ENCODE measurements around the gene TTC24. TPM values are rescaled to one million over a fixed set of nuclear protein-coding genes. Genes with fewer than 3 reads are reported as not detected.

TTC24 gene
- total RNA-seq, 1 donor from 2014 or later, result not detected

DNA sequence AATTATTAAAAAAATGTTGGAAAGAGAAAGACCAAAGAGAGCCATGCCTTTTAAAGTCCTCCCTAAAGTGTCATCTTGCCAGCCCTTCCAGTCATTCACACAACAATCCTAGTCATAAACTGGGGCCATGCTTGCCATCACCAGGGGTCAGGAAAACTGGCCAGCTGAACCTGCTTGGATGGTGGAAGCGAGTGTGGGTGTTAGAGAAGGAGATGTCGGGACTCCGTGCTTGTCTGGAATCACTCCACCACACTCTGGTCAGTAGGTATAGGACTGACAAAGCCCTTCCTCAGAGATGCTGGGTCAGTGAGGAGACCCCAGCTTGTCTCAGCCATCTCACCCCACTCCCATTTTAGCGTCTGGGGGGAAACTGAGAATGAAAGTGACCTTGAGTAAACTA is 36.4 kb downstream of the TTC24 start:
- peak overlapping the region; percentile 38 for H3K27ac ChIP-seq
- DNase-seq (ENCODE audit: extremely low spot score in 2 of 2), result no peak
- H3K9me3 ChIP-seq, result no peaks in the 10 kb centered on the region
- no peaks in the 10 kb centered on the region for H3K4me1 ChIP-seq
- TF ChIP-seq POLR2A (IDR thresholded peaks at IDR 0.05), result no peak
- no peak for TF ChIP-seq POLR2AphosphoS5 (IDR thresholded peaks at IDR 0.05; ENCODE audit: insufficient read depth in 1 of 2, low read depth in 1 of 2)
- H3K27me3 ChIP-seq, result no peaks in the 10 kb centered on the region
- H3K36me3 ChIP-seq, result no peaks in the 10 kb centered on the region
- intact Hi-C loops (cut with DNase I), result no loop called here
- no peak overlapping the region for H3K4me3 ChIP-seq

DNA sequence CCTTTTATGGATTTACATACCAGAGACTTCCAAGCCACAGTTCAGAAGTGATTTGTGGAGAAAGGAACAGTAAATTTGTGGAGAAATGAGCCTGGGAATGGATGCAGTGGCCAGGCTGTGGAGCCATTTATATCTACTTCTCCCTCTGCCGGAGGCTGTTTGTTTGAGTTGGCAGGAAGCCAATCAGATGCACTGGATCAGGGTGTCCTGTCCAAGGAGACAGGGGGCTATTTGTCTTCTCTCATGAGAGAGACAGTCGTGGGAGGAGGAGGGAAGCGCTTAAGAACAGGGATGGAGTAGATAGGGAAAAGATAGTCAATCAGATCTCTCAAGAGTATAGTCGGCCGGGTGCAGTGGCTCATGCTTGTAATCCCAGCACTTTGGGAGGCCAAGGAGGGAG is 36.9 kb downstream of the TTC24 start:
- TF ChIP-seq POLR2AphosphoS5 (IDR thresholded peaks at IDR 0.05; ENCODE audit: insufficient read depth in 1 of 2, low read depth in 1 of 2), result peak in 1 of 2 donors; percentile 54
- TF ChIP-seq, protein P1, sequence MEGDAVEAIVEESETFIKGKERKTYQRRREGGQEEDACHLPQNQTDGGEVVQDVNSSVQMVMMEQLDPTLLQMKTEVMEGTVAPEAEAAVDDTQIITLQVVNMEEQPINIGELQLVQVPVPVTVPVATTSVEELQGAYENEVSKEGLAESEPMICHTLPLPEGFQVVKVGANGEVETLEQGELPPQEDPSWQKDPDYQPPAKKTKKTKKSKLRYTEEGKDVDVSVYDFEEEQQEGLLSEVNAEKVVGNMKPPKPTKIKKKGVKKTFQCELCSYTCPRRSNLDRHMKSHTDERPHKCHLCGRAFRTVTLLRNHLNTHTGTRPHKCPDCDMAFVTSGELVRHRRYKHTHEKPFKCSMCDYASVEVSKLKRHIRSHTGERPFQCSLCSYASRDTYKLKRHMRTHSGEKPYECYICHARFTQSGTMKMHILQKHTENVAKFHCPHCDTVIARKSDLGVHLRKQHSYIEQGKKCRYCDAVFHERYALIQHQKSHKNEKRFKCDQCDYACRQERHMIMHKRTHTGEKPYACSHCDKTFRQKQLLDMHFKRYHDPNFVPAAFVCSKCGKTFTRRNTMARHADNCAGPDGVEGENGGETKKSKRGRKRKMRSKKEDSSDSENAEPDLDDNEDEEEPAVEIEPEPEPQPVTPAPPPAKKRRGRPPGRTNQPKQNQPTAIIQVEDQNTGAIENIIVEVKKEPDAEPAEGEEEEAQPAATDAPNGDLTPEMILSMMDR (IDR thresholded peaks at IDR 0.05), result no peak
- TF ChIP-seq POLR2A (IDR thresholded peaks at IDR 0.05), result no peak
- no peak for DNase-seq (ENCODE audit: extremely low spot score in 2 of 2)
- H3K4me3 ChIP-seq, result no peak overlapping the region

DNA sequence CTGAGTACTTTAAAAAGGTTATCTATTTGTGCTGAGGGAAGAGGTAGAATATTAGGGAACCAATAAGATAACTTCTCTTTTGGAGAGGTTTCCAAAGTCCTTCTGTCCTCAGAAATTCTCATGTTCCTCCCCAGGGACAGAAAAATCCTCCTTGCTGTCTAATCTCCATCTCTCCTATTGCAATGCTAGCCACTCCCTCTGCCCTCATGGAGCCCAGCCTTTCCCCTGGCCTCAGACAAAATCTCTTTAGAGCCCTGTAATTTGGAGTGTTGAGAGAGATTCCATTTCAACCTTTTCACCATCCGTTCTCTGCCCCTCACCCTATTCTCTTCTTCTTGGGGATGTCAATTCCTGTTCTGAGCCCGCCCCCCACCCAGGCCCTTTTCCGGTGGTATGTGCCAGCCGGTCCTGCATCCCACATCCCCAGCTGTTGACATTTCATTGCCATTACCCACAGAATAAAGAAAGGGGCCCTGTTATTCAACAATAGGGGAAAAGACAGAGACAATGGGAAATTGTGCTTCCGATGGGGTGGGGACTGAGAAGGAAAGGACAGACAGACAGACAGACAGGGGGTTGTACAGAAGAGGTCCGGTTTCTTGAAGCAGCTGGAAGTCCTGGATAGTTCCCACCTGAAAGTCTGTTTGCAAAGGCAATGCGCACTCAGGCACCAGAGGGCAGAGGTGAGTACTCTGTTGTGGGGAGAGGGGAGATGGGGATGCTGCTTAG is 39.5 kb downstream of the TTC24 start, which contains the start of gene HAPLN2:
HAPLN2 (plus strand) TSS at position 563 of the 729 bp plus-strand sequence. CDS start 4,076 bp downstream, outside the sequence.
- intact Hi-C loops (cut with DNase I), result no loop called here
- Histone ChIP-seq H3K4me3 (no peak within 1 kb of the TSS), H3K9me3 (no peaks in the 10 kb centered on the region), H3K4me1 (peaks cover 2% of the 10 kb centered on the region), H3K27ac (no peak within 1 kb of the TSS), H3K36me3 (no peaks in the 10 kb centered on the region), H3K27me3 (peaks cover 2% of the 10 kb centered on the region)
- no peak for DNase-seq (ENCODE audit: extremely low spot score in 2 of 2)
- TF ChIP-seq POLR2A (IDR thresholded peaks at IDR 0.05) (no peak), POLR2AphosphoS5 (IDR thresholded peaks at IDR 0.05; ENCODE audit: insufficient read depth in 1 of 2, low read depth in 1 of 2) (no peak)
- TF ChIP-seq, protein P1 (IDR thresholded peaks at IDR 0.05), result no peak

More for the DNA sequence above, 36.9 kb downstream of the TTC24 start:
- Histone ChIP-seq H3K9me3 (no peaks in the 10 kb centered on the region), H3K36me3 (no peaks in the 10 kb centered on the region), H3K27me3 (no peaks in the 10 kb centered on the region), H3K27ac (peak overlapping the region; percentile 38), H3K4me1 (no peaks in the 10 kb centered on the region)
- intact Hi-C loops (cut with DNase I), result no loop called here

DNA sequence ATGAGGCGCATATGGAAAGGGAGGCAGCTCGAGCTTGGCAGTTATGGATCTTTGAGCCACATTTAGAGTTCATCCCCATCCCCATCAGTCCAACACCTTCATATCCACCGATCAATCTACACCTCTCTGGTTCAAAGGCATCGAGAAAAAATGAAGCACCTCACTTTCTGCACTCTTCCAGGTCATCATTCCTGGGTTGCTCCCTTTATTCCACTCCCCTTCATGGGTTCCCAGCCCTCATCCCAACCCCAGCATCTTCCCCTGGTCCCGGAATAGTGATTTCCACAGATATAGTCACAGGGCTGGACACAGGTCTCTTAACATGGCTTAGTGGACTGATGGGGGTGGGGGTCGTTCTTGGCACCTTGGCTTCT is 40.0 kb downstream of the TTC24 start:
- no peak for DNase-seq (ENCODE audit: extremely low spot score in 2 of 2)
- Histone ChIP-seq H3K4me3 (no peak overlapping the region), H3K27me3 (peaks cover 7% of the 10 kb centered on the region), H3K36me3 (no peaks in the 10 kb centered on the region), H3K27ac (no peak overlapping the region), H3K9me3 (no peaks in the 10 kb centered on the region), H3K4me1 (peaks cover 8% of the 10 kb centered on the region)
- TF ChIP-seq, protein P1 (IDR thresholded peaks at IDR 0.05), result no peak
- no peak for TF ChIP-seq POLR2A (IDR thresholded peaks at IDR 0.05)
- TF ChIP-seq POLR2AphosphoS5 (IDR thresholded peaks at IDR 0.05; ENCODE audit: insufficient read depth in 1 of 2, low read depth in 1 of 2), result no peak
- intact Hi-C loops (cut with DNase I), result no loop called here

DNA sequence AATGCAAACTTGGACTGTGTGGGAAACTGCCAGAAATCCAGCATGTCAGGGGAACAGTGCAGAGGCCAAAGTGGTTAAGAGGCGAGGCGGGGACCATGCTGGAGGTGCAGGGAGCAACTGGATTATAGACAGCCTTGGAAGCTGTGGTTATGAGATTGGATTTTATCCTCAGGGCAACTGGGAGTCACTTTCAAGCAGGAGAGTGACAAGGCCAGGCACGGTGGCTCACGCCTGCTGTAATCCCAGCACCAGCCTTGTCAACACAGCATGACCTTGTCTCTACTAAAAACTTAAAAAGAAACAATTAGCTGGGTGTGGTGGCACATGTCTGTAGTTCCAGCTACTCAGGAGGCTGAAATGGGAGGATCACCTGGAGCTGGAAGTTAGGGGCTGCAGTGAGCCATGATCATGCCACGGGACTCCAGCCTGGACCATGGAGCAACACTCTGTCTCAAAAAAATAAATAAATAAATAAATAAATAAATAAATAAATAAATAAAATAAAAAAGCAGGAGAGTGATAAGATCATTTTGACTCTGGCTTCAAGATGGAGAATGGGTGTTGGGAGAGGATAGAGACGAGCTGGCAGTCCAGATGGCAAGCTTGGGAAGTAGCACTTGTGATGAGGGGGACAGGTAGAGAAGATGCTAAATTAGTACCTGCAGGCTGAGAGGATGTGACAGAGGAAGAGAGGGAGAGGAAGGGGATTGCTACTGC is 43.2 kb downstream of the TTC24 start:
- no peaks in the 10 kb centered on the region for H3K9me3 ChIP-seq
- intact Hi-C loops (cut with DNase I), result loop anchor here (5.0 kb wide), 1 partner anchor 45 kb away; no protein-coding TSS in a partner anchor
- H3K4me3 ChIP-seq, result no peak overlapping the region
- H3K27me3 ChIP-seq, result peaks cover 17% of the 10 kb centered on the region
- peaks cover 19% of the 10 kb centered on the region for H3K4me1 ChIP-seq
- no peaks in the 10 kb centered on the region for H3K36me3 ChIP-seq
- no peak for DNase-seq (ENCODE audit: extremely low spot score in 2 of 2)
- TF ChIP-seq, protein P1 (IDR thresholded peaks at IDR 0.05), result no peak
- no peak for TF ChIP-seq POLR2AphosphoS5 (IDR thresholded peaks at IDR 0.05; ENCODE audit: insufficient read depth in 1 of 2, low read depth in 1 of 2)
- no peak for TF ChIP-seq POLR2A (IDR thresholded peaks at IDR 0.05)
- no peak overlapping the region for H3K27ac ChIP-seq
